Measurements from ENCODE around the gene RGS9. TPM values are rescaled to one million over a fixed set of nuclear protein-coding genes. Genes with fewer than 3 reads are reported as not detected.

RGS9 gene
- total RNA-seq, 1 experiment from 2014 or later: 6.3 TPM

GRCh38 chr17:65099941-65100315 is 37.2 kb upstream of the RGS9 start:
- intact Hi-C loops (cut with micrococcal nuclease; ENCODE audit: unreplicated experiment): loop anchor here (2.0 to 5.0 kb wide), 3 partner anchors 35 to 123 kb away; no protein-coding TSS in a partner anchor
- Histone ChIP-seq H3K9me3 (no peaks in the 10 kb centered on the region), H3K4me1 (peaks cover 5% of the 10 kb centered on the region; the same call in 1 of the 2 replicates), H3K27me3 (replicated peaks; ENCODE audit: control insufficient read depth, insufficient read depth, low read length) (no peaks in the 10 kb centered on the region), H3K4me3 (ENCODE audit: low read depth, low read length) (peak overlapping the region; percentile 54), H3K36me3 (ENCODE audit: control insufficient read depth, insufficient read depth, low read length) (no peaks in the 10 kb centered on the region)
- Mint-ChIP-seq H3K36me3 (ENCODE audit: insufficient read depth, unreplicated experiment) (no peaks in the 10 kb centered on the region), H3K27ac (ENCODE audit: unreplicated experiment) (no peak overlapping the region), H3K9me3 (ENCODE audit: unreplicated experiment) (no peaks in the 10 kb centered on the region), H3K4me1 (ENCODE audit: low read depth, unreplicated experiment) (no peaks in the 10 kb centered on the region), H3K4me3 (ENCODE audit: unreplicated experiment) (peak overlapping the region; percentile 75), H3K27me3 (ENCODE audit: insufficient read depth, unreplicated experiment) (no peaks in the 10 kb centered on the region)
- DNase-seq: peak in 1 of 2 experiments; percentile 28
- BruUV-seq (replicated peaks): no TSS peak
- CTCF ChIA-PET: interaction anchor here (0.6 to 1.9 kb wide), 11 partner anchors 8 to 96 kb away, joined by 3 to 20 read pairs (median 4); partner anchors contain the start of gene RGS9
- POLR2A ChIA-PET: interaction anchor here (0.8 kb wide), 1 partner anchor 125 kb away, joined by 4 read pairs; no protein-coding TSS in a partner anchor
- TF ChIP-seq, protein P1, sequence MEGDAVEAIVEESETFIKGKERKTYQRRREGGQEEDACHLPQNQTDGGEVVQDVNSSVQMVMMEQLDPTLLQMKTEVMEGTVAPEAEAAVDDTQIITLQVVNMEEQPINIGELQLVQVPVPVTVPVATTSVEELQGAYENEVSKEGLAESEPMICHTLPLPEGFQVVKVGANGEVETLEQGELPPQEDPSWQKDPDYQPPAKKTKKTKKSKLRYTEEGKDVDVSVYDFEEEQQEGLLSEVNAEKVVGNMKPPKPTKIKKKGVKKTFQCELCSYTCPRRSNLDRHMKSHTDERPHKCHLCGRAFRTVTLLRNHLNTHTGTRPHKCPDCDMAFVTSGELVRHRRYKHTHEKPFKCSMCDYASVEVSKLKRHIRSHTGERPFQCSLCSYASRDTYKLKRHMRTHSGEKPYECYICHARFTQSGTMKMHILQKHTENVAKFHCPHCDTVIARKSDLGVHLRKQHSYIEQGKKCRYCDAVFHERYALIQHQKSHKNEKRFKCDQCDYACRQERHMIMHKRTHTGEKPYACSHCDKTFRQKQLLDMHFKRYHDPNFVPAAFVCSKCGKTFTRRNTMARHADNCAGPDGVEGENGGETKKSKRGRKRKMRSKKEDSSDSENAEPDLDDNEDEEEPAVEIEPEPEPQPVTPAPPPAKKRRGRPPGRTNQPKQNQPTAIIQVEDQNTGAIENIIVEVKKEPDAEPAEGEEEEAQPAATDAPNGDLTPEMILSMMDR (IDR thresholded peaks at IDR 0.05; ENCODE audit: insufficient read depth in 1 of 2, low read depth in 1 of 2, low read length in 1 of 2, severe bottlenecking in 1 of 2, unreplicated experiment in 1 of 2): no peak

GRCh38 chr17:65100316-65101140 is 36.6 kb upstream of the RGS9 start:
- Histone ChIP-seq H3K27me3 (replicated peaks; ENCODE audit: control insufficient read depth, insufficient read depth, low read length) (no peaks in the 10 kb centered on the region), H3K9me3 (no peaks in the 10 kb centered on the region), H3K4me1 (peaks cover 5% of the 10 kb centered on the region; the same call in 1 of the 2 replicates), H3K36me3 (ENCODE audit: control insufficient read depth, insufficient read depth, low read length) (no peaks in the 10 kb centered on the region), H3K4me3 (ENCODE audit: low read depth, low read length) (peak overlapping the region; percentile 54)
- no peak overlapping the region for H3K27ac Mint-ChIP-seq (ENCODE audit: unreplicated experiment)
- intact Hi-C loops (cut with micrococcal nuclease; ENCODE audit: unreplicated experiment): loop anchor here (2.0 to 5.0 kb wide), 3 partner anchors 36 to 123 kb away; no protein-coding TSS in a partner anchor
- H3K9me3 Mint-ChIP-seq (ENCODE audit: unreplicated experiment): no peaks in the 10 kb centered on the region
- peak; percentile 79 to 91 for DNase-seq
- CTCF ChIA-PET: interaction anchor here (0.6 to 1.9 kb wide), 21 partner anchors 9 to 1510 kb away, joined by 3 to 20 read pairs (median 5); partner anchors contain the start of genes LRRC37A3 and RGS9
- TF ChIP-seq, protein P1 (IDR thresholded peaks at IDR 0.05; ENCODE audit: insufficient read depth in 1 of 2, low read depth in 1 of 2, low read length in 1 of 2, severe bottlenecking in 1 of 2, unreplicated experiment in 1 of 2): peak; percentile 84 to 88
- H3K4me3 Mint-ChIP-seq (ENCODE audit: unreplicated experiment): peak overlapping the region; percentile 75
- H3K27me3 Mint-ChIP-seq (ENCODE audit: insufficient read depth, unreplicated experiment): no peaks in the 10 kb centered on the region
- BruUV-seq (replicated peaks): no TSS peak
- H3K4me1 Mint-ChIP-seq (ENCODE audit: low read depth, unreplicated experiment): no peaks in the 10 kb centered on the region
- H3K36me3 Mint-ChIP-seq (ENCODE audit: insufficient read depth, unreplicated experiment): no peaks in the 10 kb centered on the region
- POLR2A ChIA-PET: interaction anchor here (0.6 to 0.8 kb wide), 3 partner anchors 25 to 125 kb away, joined by 4 read pairs; no protein-coding TSS in a partner anchor

- no peaks in the 10 kb centered on the region for H3K9me3 ChIP-seq
- POLR2A ChIA-PET: no interaction called here
- intact Hi-C loops (cut with micrococcal nuclease; ENCODE audit: unreplicated experiment): loop anchor here (2.0 to 5.0 kb wide), 3 partner anchors 37 to 124 kb away; no protein-coding TSS in a partner anchor
- TSS peak; percentile 41 for BruUV-seq (replicated peaks)
- Mint-ChIP-seq H3K27ac (ENCODE audit: unreplicated experiment) (no peak overlapping the region), H3K27me3 (ENCODE audit: insufficient read depth, unreplicated experiment) (no peaks in the 10 kb centered on the region), H3K4me3 (ENCODE audit: unreplicated experiment) (peak overlapping the region; percentile 75), H3K4me1 (ENCODE audit: low read depth, unreplicated experiment) (no peaks in the 10 kb centered on the region), H3K9me3 (ENCODE audit: unreplicated experiment) (no peaks in the 10 kb centered on the region), H3K36me3 (ENCODE audit: insufficient read depth, unreplicated experiment) (no peaks in the 10 kb centered on the region)
- CTCF ChIA-PET: interaction anchor here (0.9 to 1.5 kb wide), 6 partner anchors 12 to 182 kb away, joined by 3 to 10 read pairs (median 6); partner anchors contain the start of gene LRRC37A3
- H3K27me3 ChIP-seq (replicated peaks; ENCODE audit: control insufficient read depth, insufficient read depth, low read length): no peaks in the 10 kb centered on the region
- TF ChIP-seq, protein P1 (IDR thresholded peaks at IDR 0.05; ENCODE audit: insufficient read depth in 1 of 2, low read depth in 1 of 2, low read length in 1 of 2, severe bottlenecking in 1 of 2, unreplicated experiment in 1 of 2): no peak
- H3K4me3 ChIP-seq (ENCODE audit: low read depth, low read length): peak overlapping the region; percentile 54
- no peak for DNase-seq
- no peaks in the 10 kb centered on the region for H3K36me3 ChIP-seq (ENCODE audit: control insufficient read depth, insufficient read depth, low read length)
- H3K4me1 ChIP-seq: peaks cover 5% of the 10 kb centered on the region; the same call in 1 of the 2 replicates
Measured at GRCh38 chr17:65101371-65101770, 35.8 kb upstream of the RGS9 start.

Data from Caco-2 (cell line).